Measurements from ENCODE around the gene ACTR3. TPM values are rescaled to one million over a fixed set of nuclear protein-coding genes. Genes with fewer than 3 reads are reported as not detected.

Gene ACTR3
- total RNA-seq, 1 experiment from 2014 or later = 180 TPM

- Mint-ChIP-seq H3K36me3 (ENCODE audit: insufficient read depth in 1 of 3, low read depth in 3 of 3) (peaks cover 0 to 16% (median 2%) of the 10 kb centered on the region in 3 experiments; a peak in 3 of 7 replicates), H3K27ac (no peak overlapping the region), H3K4me1 (peaks cover 62 to 68% of the 10 kb centered on the region in 2 experiments), H3K9me3 (no peaks in the 10 kb centered on the region), H3K4me3 (no peak overlapping the region), H3K27me3 (ENCODE audit: low read depth) (no peaks in the 10 kb centered on the region)
- Histone ChIP-seq H4K91ac (ENCODE audit: insufficient read length, low read depth, low read length) (no peak overlapping the region), H2BK12ac (ENCODE audit: insufficient read length, low read depth, low read length) (no peak overlapping the region), H4K5ac (ENCODE audit: insufficient read length, low read depth, low read length) (no peak overlapping the region), H2AK5ac (ENCODE audit: insufficient read length, low read length) (no peak overlapping the region), H2BK5ac (ENCODE audit: insufficient read length, low read length) (no peak overlapping the region), H3K4me2 (ENCODE audit: insufficient read depth, insufficient read length, low read length) (no peak overlapping the region), H3K4me1 (ENCODE audit: insufficient read depth, low read length) (no peaks in the 10 kb centered on the region; the same call in 1 of the 2 replicates), H4K8ac (replicated peaks; ENCODE audit: insufficient read length, low read depth, low read length) (no peak overlapping the region), H3K4ac (ENCODE audit: low read depth, low read length) (no peak overlapping the region), H3K23me2 (ENCODE audit: insufficient read length, low read depth, low read length, poor library complexity, severe bottlenecking) (peaks cover 3% of the 10 kb centered on the region), H3K27ac (ENCODE audit: insufficient read length, low read depth, low read length) (no peak overlapping the region), H3K23ac (ENCODE audit: insufficient read length, low read depth, low read length) (no peak overlapping the region), H3K9me3 (ENCODE audit: control insufficient read depth, low read depth, low read length) (no peaks in the 10 kb centered on the region), H3K27me3 (ENCODE audit: insufficient read depth, low read length) (no peaks in the 10 kb centered on the region), H3K79me1 (ENCODE audit: insufficient read depth, low read depth, low read length, poor library complexity, severe bottlenecking) (no peaks in the 10 kb centered on the region), H3K18ac (ENCODE audit: insufficient read length, low read depth, low read length) (no peak overlapping the region), H3K9ac (ENCODE audit: extremely low read depth, insufficient read length, low read length) (no peak overlapping the region), H3K79me2 (ENCODE audit: insufficient read depth, low read length) (peaks cover 29% of the 10 kb centered on the region; the same call in 1 of the 2 replicates), H3T11ph (ENCODE audit: low read length) (no peak overlapping the region), H3K14ac (ENCODE audit: insufficient read depth, low read length) (no peak overlapping the region), H2BK120ac (ENCODE audit: low read depth, low read length, poor library complexity, severe bottlenecking) (no peak overlapping the region), H2BK15ac (ENCODE audit: low read depth, low read length) (no peak overlapping the region), H2AFZ (ENCODE audit: low read length) (no peak overlapping the region), H2BK20ac (ENCODE audit: low read depth, low read length, poor library complexity, severe bottlenecking) (no peak overlapping the region), H3K56ac (ENCODE audit: insufficient read length, low read depth, low read length) (no peak overlapping the region), H4K20me1 (ENCODE audit: control insufficient read depth, insufficient read depth, insufficient read length) (no peaks in the 10 kb centered on the region)
- no peak for TF ChIP-seq CTCF (conservative IDR thresholded peaks at IDR 0.05)
- DNase-seq = no peak
- WGBS (ENCODE audit: extremely low coverage, insufficient read length, low lambda C conversion rate) = no CpG with 5 or more reads among the region's 4 CpGs
These were observed 5.4 kb downstream of the ACTR3 start for GRCh38 chr2:113895301-113895700.
